DLD1 (cell line): ENCODE measurements around the gene MEGF6.

Experiments used
- in situ Hi-C: cut with HindIII; loops from 2 replicates; pipeline ENCODE4 v1.10.0; 2017; ENCODE audit warnings: low sequenced_read_pairs

MEGF6 gene

DNA sequence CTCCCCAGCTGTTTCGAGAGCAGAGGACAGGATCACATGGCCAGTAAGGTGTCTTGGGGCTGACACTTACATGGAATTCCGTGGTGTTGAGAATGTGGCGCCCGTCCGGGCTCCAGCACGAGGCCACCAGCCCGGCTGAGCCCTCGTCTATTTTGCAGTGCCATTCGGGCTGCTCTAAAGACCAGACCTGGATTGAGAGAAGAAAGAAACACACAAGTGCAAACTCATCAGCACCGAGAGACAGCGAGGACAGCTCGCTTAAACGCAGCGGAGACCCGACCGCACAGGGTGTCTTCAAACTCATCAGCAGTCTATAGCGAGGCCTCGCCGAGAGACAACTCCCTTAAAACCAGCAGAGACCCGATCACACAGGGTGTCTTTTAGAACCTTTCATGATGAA is 35.3 kb upstream of the MEGF6 start:
- in situ Hi-C loops = loop anchor here (25.0 kb wide), 1 partner anchor 116 kb away; the partner anchor contains the start of genes CCDC27 and SMIM1

DNA sequence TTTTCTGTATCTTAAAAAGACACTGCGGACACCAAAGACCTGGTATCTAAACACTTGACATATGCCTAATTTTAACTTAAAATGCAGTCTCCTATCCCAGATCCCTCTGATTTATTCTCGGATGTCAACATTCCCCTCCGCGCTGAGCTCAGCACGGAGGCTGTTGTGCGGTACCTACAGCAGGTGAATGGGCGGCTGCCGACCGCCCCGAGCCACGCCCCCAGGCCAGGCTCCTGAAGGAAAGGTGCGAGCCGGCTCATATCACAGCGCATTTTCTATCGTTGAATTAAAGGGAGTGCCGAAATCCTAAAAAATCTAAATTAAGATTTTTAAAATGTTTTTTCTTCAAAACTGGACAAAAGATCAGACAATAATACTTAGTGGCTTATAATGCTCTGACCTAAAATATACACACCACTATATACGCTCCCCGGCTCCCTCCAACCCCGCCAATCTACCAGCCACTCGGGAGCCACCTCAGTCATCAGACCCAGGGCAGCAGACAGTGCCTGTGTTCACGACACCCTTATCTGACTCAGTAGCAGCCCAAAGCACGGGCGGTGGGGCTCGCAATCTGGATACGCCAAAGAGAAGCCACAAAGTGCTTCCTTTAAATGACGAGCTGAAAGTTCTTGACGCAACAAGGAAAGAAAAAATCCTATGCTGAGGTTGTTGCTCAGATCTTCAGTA is 34.5 kb upstream of the MEGF6 start:
- in situ Hi-C loops = loop anchor here (25.0 kb wide), 1 partner anchor 116 kb away; the partner anchor contains the start of genes CCDC27 and SMIM1

DNA sequence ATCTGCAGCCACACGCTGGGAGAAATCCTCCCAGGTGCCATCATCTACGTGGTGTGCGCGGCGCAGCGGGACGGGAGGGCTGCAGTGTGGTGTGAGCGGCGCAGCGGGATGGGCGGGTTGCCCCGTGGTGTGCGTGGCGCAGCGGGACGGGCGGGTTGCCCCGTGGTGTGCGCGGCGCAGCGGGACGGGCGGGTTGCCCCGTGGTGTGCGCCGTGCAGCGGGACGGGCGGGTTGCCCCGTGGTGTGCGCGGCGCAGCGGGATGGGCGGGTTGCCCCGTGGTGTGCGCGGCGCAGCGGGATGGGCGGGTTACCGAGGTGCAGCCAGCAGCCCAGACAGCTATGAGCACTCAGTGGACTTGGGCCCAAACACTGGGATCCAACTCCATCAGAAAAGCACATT is 33.9 kb upstream of the MEGF6 start:
- in situ Hi-C loops = loop anchor here (25.0 kb wide), 1 partner anchor 117 kb away; the partner anchor contains the start of genes CCDC27 and SMIM1

DNA sequence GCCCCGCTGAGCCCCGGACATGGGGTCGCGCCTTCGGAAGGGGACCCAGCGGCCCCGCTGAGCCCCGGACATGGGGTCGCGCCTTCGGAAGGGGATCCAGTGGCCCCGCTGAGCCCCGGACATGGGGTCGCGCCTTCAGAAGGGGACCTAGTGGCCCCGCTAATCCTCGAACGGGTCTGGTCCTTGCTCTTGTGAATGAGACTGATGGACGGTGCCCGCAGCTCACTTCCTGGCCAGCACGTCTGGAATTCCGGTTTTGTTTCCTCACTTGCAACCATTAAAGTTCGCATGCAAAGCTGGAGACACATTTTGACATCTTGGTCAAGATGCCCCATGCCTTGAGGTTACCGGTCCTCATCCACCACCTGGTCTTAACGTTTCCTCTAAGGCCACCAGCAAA is 33.0 kb upstream of the MEGF6 start:
- in situ Hi-C loops = loop anchor here (25.0 kb wide), 1 partner anchor 118 kb away; the partner anchor contains the start of genes CCDC27 and SMIM1

DNA sequence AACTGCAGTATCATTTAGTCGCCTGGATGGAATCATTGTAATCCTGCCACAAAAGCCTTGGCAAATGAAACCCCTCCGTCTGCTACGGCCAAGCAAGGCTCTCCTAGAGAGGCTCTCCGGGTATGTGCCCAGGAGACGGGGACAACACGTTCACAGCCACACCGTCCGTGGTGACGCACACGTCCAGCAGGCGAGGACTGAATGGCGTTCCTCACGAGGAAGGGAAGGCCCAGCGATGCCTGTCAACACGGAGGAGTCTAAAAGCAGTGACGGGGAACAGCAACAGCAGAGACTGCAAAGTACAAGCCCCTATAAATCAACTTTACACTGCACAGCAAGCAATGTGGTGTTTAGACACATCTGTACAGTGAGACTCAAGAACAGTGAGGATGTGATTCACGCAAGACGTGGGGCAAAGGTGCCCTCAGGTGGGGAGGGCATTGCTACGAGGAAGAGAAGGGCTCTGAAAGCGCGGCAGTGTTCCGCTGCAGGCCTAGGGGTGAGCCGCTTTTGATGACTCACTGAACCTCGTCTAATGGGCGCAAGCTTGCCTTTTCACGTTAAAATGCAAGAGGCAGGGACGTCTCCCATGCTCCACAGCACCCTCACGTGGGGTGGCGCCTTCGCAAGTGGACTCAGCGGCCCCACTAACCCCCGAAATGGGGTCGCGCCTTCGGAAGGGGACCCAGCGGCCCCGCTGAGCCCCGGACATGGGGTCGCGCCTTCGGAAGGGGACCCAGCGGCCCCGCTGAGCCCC is 31.8 kb upstream of the MEGF6 start:
- in situ Hi-C loops = loop anchor here (25.0 kb wide), 1 partner anchor 119 kb away; the partner anchor contains the start of genes CCDC27 and SMIM1

DNA sequence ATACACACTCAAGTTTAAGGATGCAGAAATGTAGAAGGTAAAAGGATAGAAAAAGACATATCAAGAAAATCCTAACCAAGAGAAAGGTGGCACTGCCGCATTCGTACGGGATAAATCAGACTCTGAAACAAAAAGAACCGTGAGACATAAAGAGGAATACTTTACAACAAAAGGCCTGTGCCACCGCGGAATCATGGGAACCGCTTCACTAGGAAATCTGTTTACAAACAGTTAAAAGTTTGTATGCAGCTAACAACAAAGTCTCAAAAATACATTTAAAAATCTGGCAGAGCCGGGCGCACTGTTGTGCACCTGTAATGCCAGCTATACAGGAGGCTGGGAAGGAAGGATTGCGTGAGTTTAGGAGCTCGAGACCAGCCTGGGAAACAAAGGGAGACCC is 30.5 kb upstream of the MEGF6 start:
- in situ Hi-C loops = loop anchor here (25.0 kb wide), 1 partner anchor 120 kb away; the partner anchor contains the start of genes CCDC27 and SMIM1

DNA sequence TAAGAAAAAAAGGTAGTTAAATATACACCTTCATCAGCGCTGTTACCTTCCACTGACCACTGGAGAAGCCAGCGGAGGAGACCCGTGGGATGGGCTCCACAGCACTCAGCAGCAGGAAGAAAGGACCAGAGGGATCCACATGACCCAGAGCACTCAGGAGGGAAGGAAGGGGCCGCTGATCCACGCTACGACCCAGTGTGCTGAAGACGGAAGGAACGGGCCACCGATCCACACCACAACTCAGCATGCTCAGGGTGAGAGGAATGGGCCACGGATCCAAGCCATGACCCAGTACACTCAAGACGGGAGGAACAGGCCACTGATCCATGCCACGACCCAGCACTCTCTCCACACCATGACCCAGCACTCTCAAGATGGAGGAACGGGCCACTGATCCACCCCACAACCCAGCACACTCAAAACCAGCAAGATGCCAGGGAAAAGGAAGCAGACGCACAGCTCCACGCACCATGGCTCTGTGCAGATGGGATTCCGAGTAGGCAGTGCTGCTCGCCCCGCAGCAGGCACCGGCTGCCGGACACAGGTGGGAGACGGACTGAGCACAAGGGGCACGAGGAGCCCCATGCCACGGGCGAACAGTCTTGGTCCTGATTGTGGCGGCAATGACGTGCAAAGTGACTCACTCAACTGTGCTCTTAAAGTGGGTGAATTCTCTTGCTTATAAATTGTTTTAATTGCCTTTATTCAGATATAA is 29.9 kb upstream of the MEGF6 start:
- in situ Hi-C loops = loop anchor here (25.0 kb wide), 1 partner anchor 121 kb away; the partner anchor contains the start of genes CCDC27 and SMIM1

DNA sequence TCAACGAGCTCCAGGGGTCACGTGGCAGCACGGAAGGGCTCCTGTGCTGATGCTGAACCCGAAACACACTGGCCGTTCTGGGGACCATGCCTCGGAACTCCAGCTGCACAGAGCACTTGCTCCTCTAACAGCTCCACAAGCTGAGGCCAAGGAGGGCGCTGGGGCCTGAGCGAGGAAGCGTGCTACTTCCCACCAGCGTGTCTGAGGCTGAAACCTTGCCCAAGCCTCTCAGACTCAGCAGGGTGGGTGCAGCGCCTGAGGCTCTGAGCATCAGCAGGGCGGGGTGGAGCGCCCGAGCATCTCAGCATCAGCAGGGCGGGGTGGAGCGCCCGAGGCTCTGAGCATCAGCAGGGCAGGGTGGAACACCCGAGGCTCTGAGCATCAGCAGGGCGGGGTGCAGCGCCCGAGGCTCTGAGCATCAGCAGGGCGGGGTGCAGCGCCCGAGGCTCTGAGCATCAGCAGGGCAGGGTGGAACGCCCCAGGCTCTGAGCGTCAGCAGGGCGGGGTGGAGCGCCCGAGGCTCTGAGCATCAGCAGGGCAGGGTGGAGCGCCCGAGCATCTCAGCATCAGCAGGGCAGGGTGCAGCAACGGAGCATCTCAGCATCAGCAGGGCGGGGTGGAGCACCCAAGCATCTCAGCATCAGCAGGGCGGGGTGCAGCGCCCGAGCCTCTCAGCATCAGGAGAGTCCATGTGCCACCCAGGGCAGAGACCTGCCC is 29.0 kb upstream of the MEGF6 start:
- in situ Hi-C loops = loop anchor here (25.0 kb wide), 1 partner anchor 122 kb away; the partner anchor contains the start of genes CCDC27 and SMIM1

DNA sequence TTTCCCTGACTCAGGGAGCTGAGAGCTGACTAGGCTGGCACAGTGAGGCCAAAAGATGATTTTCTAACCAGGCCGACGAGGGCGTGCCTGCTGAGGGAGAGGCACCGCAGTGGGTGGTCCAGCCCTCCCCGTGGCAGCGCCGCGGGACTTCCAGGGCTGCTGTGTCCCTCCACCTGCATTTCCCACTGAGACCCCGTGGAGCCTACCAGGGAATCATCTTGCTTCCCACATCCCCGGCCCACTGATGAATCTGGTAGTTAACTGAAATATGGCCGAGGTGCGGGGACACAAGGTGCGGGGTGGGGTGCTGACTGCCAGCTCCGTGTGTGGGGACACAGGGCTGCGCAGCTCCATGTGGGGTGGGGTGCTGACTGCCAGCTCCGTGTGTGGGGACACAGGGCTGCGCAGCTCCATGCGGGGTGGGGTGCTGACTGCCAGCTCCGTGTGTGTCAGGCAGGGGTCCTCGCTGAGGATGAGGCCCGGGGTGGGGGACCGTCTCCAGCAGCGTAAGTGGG is 28.1 kb upstream of the MEGF6 start:
- in situ Hi-C loops = loop anchor here (25.0 kb wide), 1 partner anchor 123 kb away; the partner anchor contains the start of genes CCDC27 and SMIM1

DNA sequence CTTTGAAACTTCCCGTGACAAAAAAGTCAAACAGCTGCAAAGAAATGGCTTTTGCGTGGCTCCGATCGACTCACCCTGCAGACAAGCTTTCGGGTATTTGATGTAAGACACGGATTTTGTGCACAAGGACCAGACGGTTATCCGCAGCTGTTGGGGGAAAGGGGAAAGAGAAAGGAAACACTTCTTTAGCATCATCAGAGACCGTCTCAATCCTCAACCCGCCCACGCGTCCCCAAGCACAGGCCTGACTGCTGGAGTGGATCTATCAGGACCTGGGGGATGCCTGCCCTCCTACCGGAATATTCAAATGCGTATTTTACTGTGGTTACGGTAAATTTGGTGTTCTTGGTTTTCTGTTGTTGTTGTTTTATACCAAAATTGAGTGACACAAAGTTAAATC is 27.4 kb upstream of the MEGF6 start:
- in situ Hi-C loops = loop anchor here (25.0 kb wide), 1 partner anchor 124 kb away; the partner anchor contains the start of genes CCDC27 and SMIM1

DNA sequence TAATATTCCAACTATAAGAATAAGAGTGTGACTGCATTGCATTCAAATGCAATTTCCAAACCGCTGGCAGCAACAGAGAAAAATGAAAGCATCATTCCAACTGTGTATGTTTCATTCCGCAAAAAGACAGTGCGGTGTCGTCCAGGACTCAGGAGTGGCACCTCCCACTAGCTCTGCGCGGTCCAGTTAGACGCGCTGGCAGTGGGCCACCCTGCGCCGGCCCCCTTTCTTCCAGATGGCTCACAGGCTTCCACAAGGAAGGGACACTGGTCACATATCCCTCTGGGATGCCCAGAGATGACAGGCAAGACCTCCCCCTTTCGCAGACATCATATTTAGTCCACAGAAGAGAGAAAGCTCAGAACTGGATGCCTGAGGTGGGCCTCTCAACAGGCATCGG is 26.7 kb upstream of the MEGF6 start:
- in situ Hi-C loops = loop anchor here (25.0 kb wide), 1 partner anchor 124 kb away; the partner anchor contains the start of genes CCDC27 and SMIM1

DNA sequence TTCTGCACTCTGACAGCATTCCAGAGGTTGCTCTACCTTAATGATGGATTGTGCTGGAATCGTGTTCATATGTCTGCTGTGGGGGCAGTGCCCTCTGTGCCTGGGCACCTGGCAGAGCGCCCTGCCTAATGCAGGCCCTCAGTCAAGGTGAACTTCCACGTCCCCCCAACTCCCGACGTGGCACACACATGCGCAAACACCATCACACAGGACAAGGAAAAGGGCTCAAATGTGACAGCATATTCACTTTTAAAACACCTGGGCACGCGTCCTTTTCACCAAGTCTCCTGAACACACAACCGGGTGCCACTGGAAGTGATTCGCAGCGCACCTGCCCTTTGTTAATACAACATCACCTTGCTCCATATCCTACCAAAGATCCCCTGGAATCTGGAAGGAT is 25.2 kb upstream of the MEGF6 start:
- in situ Hi-C loops = loop anchor here (25.0 kb wide), 1 partner anchor 126 kb away; the partner anchor contains the start of genes CCDC27 and SMIM1

DNA sequence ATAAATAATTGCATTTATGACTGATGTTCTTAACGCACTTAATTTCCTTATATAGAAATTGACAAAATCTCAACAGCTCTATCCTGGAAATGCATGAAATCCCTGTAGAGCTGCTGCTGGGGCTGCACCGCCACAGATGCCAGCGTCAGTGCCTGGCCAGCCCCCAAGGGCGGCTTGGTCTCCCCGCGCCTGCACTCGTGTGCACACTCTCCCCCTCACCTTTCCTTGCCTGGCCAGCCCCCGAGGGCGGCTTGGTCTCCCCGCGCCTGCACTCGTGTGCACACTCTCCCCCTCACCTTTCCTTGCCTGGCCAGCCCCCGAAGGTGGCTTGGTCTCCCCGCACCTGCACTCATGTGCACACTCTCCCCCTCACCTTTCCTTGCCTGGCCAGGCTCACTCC is 24.8 kb upstream of the MEGF6 start:
- in situ Hi-C loops = loop anchor here (25.0 kb wide), 1 partner anchor 126 kb away; the partner anchor contains the start of genes CCDC27 and SMIM1

DNA sequence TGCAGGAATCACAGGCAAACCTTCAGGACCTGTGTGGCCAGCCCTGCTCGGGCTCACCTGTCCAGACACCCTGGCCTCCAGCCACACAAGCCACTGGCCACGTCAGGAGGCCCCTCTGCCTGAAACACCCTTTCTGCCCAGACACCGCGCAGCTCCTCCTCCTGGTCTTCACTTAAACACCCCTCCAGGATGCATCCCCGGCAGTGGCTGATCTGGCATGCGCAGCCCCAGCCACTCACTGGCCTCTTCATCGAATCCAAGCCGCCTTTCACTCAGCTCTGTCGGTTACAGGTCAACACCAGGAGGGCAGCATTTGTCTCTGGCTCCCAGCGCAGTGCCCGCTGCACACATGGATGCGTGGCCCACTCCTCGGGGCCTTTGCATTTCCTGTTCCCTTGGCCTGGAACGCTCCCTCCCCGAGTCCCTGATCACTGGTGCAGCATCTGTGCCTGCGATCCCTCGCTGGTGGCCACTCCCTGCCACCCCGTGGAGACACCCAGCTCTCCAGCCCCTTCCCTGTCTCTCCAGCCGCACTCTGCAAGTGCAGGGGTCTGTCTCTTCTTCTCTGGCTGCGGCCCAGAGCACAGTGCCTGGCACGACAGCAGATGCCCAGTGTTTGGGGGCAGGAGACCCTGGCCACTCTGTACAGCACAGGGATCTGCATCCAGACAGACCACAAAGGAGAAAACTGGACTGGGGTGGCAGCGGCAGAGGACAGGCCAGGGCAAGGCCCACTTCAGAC is 22.9 kb upstream of the MEGF6 start:
- in situ Hi-C loops = loop anchor here (25.0 kb wide), 1 partner anchor 128 kb away; the partner anchor contains the start of genes CCDC27 and SMIM1

DNA sequence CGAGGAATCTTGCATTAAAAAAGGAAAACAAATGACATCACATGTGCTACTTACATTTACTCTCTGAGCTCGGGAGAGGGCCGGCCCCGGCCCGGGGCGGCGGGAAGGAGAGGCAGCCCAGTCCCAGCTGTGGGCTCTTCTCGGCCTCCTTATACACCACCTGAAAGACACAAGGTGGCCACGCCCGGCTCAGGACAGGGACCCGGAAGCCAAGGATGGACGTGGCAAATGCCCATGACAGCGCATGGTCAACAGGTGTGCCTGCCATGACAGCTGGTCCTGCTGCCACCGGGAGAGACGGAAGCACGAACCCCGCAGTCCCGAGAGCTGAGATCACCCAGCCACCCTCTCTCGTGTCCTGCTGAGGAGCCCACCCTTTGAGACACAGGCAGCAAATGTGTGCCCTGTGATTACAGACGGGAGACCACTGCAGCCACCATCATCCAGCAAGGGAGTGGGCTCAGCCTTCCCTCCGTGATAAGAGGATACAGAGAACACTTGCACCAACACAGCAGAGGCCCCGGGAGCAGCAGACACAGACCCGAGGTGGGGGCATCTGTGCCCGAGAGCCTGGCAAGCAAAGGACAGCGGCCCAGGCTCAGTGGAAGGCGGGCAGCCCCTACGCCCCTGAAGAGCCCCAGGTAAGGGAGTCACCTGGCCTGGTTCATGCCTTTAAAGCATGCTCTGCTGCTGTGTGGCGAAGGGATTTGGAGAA is 22.2 kb upstream of the MEGF6 start:
- in situ Hi-C loops = loop anchor here (25.0 kb wide), 1 partner anchor 129 kb away; the partner anchor contains the start of genes CCDC27 and SMIM1

DNA sequence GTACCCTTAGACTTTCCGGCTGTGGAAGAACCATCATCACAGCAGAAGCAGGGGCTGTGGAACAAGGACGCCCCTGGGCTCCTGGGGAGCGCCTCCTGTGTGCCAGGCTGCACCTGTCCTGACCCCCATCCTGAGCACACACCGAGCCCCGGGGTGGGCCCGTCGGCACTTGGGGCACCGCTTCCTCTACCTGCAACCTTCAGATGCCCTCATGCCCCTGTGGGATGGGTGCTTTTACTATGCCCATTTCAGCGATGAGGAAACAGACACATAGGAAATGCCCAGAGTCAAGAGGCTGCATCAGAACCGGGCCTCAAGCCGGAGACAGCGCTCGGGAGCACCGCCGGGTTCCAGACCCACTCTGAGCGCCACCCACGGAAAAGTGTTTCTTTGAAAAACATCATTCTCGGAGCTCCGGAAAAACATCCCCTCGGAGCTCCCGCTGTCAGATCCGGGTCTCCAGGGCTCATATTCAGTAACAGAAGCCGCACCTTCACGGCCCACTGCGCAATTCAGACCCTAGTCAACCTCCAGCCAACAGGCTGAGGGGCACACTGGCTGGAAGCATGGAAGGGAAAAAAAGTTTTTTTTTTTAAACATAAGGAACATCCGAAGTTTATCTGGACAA is 21.5 kb upstream of the MEGF6 start:
- in situ Hi-C loops = loop anchor here (25.0 kb wide), 1 partner anchor 129 kb away; the partner anchor contains the start of genes CCDC27 and SMIM1

DNA sequence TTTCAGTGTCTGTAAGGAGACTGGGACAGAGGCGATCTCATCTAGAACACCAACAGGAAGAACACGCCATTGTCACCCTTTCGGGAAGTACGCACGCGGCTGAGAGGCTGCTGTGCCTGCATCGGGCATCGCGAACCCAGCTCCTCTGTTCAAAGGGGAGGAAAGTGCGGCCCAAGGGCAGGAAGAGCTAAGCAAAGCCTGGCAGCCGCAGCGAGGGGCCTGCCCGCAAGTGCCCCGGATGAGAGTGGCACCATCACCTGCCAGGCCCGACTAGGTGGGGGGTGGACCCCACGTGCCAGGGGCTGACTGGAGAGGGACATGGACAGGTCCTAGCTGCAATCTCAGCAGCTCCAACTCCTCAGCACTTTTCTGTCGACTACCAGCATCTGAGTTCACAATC is 21.0 kb upstream of the MEGF6 start:
- in situ Hi-C loops = loop anchor here (25.0 kb wide), 1 partner anchor 130 kb away; the partner anchor contains the start of genes CCDC27 and SMIM1
